Limb (tissue), 2 donors: ENCODE data around the gene CRYBB1.

ENCODE experiments used
- DNase-seq, 2 donors: peaks; one replicate each; pipeline ENCODE4 v3.0.0-alpha.2; 2016; ENCODE audit errors: extremely low spot score in 2 of 2

The CRYBB1 gene

DNA sequence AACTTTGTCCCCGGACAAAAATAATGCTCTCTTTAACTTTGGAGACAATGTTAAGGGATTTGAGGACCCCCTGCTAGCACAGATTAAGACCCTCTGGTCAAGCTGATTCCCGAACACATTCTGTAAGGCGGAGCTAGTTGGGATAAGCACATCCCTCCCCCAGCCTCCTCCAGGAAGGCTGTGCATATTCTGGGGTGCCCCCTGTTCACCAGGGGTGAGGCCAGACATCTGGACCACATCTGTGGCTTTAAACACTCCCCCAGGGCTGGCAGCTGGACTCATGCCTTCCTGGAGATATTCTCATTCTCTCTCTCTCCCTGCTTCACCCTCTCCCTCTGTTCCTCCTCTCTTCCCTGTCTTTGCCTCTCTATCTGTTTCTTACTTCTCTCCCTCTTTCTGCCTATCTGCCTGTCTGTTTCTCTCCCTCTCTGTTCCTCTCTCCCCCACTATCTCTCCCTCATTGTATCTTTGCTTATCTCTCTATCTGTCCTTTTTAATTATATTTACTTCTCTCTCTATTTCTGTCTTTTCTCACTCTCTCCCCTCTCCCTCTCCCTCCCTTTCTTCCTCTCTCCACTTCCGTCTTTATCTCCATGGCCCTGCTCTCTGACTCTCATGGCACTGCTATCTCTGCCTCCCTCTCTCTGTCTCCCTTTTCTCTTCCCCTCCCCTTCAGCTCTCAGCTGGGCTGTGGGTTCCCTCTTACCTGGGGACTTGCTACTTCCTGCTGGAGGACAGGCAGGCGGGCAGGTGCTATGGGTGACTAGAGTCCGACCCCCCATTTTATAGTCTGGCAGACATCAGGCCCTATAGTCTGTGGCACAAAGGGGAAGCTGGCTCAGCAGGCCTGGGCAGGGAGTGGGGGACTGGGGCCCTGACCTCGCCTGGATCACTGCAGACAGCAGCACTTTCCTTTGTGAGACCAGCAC, at the start of gene CRYBB1:
Gene CRYBB1, minus strand, starts transcription at position 757 of the 929 bp plus-strand sequence. CDS start 1,708 bp downstream, outside the sequence.
- DNase-seq: peak in 1 of 2 donors; percentile 38

DNA sequence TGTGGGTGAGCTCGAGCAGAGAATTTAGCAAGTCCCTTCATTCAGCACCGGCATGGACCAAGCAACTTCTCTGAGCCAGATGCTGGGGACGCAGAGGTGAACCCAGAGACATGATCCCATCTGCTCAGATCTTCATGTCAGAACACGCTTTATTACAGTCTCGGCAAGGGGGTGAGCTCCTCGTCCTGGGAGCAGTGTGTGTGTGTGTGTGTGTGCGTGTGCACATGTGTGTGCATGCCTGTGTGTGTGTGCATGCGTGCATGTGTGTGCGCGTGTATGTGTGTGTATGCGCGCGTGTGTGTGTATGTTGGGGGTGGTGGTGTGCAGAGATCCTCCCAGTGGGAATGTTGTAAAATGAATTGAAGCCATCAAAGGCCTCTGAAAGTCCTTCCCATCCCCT, 49.3 kb upstream of the CRYBB1 start:
- no peak for DNase-seq

DNA sequence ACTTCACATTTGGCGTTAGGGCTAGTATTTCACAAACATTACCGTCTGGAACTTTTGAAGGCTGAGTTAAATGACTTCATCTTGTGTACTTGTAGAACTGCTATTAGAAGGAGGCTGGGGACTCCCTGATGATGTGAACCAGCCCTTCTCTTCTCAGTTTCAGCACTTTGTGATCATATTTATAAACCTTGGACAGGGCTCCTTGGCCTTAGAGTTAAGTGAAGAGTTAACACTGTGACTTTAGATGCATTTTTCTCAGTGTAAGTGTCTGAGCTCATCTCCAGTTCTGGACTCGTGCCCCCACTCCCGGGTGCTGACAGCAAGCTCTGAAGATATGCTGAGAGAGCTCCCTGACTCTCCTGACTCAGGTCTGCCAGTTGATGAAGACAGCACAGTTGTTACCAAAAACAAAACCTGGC, 48.0 kb upstream of the CRYBB1 start:
- no peak for DNase-seq

DNA sequence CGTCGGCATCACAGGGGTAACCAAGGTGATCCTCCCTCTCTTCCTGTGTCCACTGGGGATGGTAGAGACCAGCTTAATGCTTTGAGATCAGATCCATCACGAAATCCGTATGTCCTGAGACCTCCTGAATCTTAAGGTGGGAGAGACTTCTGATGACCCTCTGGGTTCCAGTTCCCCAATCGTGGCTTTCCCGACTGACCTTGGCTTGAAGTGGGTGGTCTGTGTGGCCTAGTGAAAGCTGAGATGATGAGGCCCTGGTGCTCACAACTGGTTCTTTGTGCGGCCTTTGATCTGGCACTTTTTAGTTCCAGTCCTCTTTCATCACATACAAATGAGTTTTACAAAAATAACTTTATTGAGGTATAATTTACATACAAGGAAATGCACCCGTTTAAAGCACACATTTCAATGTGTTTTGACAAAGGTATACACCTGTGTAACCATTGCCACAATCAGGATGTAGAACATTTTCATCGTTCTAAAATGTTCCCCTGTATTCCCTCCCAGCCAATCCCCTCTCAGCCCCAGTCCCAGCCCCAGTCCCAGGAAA, 45.6 kb upstream of the CRYBB1 start:
- DNase-seq: no peak

DNA sequence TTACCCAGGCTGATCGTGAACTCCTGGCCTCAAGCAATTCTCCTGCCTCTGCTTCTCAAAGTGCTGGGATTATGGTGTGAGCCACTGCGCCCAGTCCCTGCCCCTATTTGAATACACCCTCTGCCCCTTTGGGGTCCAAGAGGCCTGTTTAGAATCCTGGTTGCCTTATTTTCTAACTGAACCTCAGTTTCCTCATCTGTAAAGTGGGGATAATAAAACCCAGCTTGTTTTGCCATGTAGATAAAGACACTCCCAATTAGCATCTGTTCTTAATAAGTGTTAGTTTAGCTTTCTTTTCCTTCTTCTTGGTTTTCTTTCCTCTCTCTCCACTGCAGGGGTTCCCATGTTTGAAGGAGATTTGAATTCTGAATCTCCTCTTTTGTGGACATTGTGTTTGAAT, 44.3 kb upstream of the CRYBB1 start:
- no peak for DNase-seq

DNA sequence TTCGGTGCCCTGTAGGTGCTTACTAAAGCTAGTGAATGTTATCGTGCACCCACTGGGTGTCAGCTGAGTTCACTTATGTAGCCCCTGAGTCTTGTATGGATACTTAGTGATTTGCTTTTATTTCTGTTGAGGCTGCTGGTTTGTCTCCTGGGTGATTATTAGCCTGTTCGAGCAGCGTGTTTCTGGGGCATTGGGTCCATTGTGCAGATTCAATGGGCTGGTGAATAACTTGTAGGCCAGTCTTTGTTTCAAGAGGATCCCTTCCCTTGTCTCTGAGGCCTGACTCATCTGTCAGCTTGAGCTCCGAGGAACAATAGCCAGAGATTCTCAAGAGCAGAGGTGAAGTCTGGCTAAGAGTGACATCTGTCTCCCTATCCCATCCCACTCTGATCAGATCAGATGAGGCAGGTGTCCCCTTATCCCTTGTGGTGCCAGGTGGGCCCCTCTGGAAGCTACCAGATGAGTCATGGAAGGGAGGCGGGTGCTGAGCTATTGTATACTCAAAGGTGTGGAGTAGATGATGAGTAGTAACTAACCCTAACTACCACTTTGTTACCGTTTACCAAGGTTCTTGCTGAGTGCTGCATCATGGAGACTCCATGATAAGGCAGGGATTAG, 43.2 kb upstream of the CRYBB1 start:
- DNase-seq: no peak

DNA sequence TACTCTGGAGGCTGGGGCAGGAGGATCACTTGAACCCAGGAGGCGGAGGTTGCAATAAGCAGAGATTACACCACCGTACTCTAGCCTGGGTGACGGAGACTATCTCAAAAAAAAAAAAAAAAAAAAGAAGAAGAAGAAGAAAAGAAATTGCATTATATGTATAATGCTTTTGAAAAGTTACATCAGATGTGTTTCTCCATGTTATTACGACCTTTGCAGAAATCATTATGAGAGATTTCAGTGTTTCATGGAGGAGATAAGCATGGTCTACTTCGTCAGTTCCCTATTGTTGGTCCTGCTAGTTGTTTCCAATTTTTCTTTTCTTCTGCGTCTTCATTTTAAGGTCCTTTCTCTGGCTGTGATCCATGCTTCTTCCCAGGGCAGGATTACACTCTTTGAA, 42.5 kb upstream of the CRYBB1 start:
- DNase-seq: no peak

DNA sequence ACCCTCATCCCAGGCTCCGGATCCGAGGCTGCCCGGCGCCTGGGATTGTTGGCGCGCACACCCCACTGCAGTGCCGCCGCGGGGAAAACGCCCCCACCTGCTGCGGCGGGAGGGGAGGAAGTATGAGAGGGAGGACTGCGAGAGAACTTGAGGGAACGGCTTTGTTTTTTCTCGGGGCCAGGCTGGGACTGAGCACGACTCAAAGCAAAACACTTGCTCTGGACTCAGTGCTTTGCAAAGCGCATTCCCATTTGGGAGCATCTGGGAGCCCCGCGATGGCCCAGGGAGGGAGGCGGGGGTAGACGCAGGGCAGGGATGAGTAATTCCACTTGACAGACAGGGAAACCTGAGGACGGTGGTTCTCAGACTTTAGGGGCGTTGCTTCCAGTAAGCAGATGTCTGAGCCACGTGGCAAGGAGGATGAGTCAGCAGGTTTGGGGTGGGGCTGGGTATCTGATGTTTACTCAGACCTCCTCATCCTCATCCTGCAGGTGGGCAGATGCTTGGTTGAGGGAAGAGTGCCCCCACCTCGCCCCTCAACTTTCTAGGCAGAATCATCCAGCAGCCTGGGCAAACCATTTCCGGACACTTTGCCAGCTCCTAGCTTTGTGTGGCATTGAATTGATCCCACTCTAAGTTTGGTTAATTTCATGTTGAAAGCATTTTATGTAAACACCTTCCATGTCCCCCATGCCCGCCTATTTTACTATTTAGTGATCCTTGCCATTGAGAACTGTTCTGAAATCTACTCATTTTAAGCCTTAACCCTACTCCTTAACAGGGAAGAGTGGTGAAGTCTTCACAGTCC, 41.0 kb upstream of the CRYBB1 start:
- peak; percentile 21 to 67 for DNase-seq

DNA sequence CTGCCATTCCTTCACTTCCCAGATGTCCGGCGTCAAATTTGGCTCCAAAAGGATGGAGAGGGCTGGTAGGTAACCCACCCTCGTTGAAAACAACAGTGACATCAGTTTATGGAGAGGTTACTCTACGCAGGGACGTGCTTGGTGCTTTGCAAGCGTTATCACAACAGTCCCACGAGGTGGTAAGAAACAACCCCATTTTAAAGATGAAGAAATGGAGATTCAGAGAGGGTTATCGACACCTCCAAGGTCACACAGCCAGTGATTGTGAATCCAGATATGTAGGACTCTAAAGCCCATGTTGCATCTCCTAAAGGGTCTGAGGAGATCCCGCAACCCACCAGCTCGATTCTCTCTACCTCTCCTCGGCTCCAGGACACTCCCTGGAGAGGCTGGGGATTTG, 40.3 kb upstream of the CRYBB1 start:
- no peak for DNase-seq

DNA sequence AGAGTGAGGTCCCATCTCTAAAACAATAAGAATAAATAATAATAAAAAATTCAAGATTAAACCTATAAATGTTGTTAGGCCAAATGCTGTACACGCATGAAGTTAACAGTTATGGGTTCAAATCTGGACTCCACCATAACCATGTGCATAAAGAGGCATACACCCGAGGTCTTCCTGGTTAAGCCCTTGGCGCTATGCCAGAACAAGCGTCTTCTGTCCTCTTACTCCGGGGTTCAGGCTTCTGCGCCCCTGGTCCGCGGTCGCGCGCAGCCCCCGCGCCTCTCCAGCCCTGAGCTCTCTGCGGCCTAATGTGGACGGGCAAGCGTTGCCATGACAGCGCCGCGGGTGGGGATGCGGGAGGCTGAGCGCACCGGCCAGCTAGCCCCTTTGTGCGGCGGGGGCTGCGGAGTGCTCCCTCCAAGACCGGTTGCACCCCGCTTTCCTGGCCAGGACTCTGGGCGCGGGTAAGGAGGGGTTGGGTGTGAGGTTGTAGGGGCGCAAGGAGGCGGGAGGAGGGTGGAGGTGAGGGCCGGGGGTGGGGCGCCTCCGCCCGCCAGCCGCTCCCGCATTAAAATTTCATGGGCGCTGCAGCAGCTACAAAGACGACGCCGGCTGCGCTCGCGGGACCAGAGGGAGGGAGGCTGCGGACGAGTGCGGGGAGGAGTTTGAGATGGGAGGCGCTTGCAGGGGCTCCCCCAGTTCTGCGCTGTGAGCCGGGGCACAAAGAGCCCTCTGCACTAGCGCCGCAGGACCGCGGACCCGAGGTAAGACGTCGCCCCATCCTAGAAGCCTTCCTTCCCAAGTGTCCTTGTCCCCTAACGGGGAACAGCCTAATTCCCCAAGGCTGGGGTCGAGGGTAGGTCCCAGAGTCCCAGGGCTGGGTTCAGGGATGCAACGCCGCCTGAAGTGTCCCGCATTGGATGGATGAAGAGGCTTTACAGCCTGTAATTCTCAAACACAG, 39.3 kb upstream of the CRYBB1 start, which contains the start of gene MIAT:
Gene MIAT, plus strand, starts transcription at position 698 of the 961 bp plus-strand sequence.
- peak in 1 of 2 donors; percentile 83 for DNase-seq

DNA sequence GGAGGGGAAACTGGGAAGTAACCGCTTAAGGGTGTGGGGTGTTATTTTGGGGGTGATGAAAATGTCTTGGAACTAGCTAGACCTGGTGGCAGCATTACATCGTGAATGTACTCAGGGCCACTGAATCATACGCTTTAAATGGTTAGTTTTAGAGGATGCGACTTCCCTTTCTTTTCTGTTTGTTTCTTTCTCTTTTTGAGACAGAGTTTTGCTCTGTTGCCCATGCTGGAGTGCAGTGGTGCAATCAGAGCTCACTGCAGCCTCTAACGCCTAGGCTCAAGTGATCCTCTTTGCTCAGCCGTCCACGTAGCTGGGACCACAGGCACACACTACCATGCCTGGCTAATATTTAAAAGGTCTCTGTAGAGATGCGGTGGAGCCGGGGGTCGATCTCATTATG, 34.0 kb upstream of the CRYBB1 start:
- no peak for DNase-seq

DNA sequence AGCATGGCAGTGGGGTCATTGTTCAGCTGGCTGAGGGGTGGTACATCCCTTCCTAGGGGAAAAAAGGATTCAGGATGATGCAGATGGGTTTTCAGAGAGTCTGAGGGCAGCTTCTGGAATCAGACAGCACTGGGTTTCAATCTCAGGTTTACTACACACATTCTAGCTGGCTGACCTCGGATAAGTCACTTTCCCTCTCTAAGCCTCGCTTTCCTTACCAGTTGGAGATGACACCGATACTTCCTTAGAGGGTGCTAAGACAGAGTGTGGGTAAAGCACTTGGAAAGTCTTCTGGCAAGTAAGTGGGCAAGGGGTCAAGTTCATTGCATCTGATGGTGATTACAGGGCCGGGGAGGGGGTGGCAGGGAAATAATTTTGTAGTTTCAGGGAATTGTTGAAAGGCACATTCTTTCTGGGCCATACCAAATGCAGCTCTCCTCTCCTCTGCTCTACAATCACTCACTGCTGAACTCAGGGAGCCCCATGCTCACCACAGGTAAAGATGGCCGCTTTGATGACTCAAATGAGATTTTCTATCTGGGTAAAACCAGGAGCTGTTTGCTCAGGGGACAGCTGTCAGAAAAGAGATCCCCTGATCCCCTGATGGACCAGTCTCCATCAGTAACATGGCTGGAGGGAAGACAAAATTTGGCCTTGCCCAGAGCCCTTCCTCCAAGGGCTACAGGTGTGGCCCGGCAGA, 33.0 kb upstream of the CRYBB1 start:
- DNase-seq: no peak

DNA sequence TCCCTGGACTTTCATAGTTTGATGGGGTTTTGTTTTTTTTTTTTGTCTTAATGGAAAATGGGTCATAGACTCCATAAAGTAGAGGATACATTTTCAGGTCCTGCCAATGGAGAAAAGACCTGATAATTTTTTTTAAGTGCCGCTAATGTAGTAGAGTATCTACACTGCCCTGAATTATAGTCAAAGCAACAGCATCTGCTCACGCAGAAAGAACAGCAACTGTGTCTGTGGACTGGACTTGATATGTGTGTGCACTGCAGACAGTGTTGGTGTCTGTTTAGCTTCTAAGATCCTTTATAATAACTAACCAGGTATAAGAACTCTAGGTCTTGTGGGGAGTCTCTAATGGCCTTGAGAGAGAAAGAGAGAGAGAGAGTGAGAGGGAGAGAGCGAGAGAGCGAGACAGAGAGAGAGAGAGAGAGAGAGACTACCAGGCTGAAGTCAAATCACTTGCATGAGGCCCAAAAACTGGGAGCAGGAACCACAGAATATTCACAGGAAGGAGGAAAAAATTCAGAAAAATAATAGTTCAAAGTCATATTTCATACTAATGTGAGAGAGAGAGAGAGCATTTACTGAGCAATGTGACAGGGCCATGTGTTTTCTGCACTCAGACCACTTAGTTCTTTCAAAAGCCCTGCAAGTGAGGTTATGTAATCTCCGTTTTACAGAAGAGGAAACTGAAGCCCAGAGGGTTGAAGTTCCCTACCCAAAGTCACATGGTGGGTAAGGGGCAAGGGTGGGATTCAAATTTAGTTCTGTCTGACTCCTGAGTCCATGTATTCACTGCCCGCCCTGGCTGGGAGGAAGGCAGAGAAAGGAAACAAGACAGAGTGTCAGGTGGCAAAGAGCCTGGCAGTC, 30.9 kb upstream of the CRYBB1 start:
- no peak for DNase-seq

DNA sequence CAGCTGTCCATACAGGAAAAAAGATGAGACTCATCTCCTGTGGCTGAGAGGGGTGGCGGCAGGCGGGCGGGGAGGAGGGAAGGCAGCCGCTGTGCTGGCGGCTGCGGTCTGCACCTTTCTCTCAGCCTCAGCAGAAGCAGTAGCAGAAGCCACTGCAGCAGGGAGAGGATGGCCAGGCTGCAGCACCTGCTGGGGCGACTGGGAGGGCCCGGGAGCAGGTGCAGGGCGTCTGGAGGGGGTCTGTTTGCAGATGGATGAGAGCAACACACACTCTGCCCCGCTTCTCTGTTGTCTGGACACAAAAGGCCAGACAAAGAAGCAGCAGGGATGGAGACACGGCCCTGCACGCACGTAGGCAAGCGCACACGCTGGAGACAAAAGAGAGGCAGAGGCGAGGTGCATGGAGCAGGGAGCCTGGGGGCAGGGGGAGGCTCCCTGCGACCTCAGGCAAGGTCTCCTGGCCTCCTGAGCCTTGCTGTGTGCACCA, 30.2 kb upstream of the CRYBB1 start:
- peak in 1 of 2 donors; percentile 67 for DNase-seq

DNA sequence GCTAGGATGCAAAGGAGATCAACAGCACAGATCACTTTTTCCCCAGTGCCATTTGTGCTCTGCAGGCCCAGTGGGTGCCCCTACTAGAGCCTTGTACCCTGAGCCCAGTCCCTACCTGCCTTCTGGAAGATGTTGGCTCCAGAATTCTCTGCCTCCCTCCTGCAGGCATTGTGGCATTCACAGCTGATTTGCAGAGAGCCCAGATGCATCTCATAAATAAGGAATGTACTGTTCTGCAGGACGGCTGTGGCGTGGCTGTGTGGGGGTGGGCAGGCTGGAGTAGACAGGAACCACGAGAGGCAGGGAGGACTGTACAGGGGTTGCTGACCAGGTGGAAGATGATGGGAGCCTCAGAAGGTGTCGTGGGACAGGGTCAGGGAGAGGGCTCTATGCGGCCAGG, 28.3 kb upstream of the CRYBB1 start:
- no peak for DNase-seq

DNA sequence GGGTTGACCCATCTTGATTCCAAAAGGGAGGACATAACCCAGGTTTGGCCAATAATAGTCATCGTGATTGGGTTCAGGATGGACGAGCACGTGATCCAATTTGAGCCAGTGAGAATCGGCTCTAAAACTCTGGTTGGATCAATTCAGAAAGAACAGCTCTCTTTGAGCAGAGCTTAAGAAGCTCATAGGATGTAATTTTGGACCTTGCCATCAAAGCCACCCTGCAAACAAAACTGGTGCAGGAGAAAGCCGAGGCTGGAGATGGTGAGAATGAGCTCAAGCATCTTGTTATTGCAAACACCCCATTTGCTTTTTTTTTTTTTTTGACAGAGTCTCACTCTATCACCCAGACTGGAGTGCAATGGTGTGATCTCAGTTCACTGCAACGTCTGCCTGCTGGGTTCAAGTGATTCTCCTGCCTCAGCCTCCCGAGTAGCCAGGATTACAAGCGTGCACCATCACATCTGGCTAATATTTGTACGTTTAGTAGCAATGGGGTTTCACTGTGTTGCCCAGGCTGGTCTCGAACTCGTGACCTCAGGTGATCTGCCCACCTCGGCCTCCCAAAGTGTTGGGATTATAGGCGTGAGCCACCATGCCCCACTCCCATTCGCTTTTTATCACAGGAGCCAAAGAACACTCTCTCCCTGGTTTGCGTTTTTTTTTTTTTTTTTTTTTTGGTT, 25.7 kb upstream of the CRYBB1 start:
- no peak for DNase-seq

DNA sequence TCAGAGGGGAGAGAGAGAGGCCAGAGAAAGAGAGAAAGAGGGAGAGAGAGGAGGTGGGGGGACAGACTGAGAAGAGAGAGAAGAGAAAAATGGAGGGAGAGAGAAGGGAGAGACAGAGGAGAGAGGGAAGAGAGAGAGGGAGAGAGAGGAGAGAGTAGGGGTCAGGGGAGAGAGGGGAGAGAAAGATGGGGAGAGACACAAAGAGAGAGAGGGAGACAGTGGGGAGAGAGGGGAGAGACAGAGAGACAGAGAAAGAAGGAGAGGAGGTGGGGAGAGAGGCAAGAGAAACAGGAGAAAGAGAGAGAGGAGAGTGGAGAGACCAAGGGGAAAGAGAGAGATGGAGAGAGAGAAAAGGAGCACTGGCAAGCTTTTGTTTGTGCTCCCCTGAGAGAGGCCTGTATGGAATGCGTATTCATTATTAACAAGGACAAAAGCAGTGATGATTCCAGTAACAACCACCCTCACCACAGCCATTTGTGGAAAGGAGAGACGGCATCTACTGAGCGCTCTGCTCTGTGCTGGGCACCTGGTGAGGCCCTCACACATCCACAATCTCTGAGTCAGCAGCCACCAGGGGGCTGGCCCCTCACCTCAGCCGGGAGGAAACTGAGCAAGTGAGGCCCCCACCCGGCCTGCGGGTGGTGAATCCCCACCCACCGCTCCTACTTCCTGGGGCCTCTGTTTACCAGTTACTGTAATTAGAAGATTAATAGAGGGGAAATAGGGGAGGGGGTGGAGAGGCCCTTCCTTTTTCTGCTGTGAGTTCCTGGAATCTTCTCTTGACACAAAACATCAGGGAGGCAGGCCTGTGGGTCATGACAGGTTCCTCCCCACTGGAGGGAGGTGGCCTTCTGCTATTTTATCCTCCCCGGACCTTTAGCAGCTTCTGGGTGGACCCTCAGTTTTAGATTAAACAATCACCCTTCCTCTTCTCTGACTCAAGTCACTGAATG, 24.9 kb upstream of the CRYBB1 start:
- DNase-seq: no peak
